ENCODE results near the gene SUGP1. TPM values are rescaled to one million over a fixed set of nuclear protein-coding genes. Genes with fewer than 3 reads are reported as not detected.

The SUGP1 gene
- total and polyA plus RNA-seq, 4 donors: 11.2 to 18.9 (median 14.8) TPM

- Histone ChIP-seq H3K9ac (ENCODE audit: low read depth in 1 of 2, low read length in 2 of 2) (no peak overlapping the region), H3K27ac (ENCODE audit: low read depth in 1 of 2, low read length in 2 of 2) (no peak overlapping the region), H3K36me3 (ENCODE audit: control insufficient read depth in 4 of 4, insufficient read depth in 3 of 4, low read depth in 1 of 4, low read length in 3 of 4) (peaks cover 5 to 20% (median 9%) of the 10 kb centered on the region in 4 donors), H3K4me1 (ENCODE audit: control insufficient read depth in 4 of 4, insufficient read depth in 4 of 4, low read length in 3 of 4) (peaks cover 0 to 3% (median 2%) of the 10 kb centered on the region in 4 donors), H3K9me3 (ENCODE audit: control insufficient read depth in 4 of 4, low read length in 3 of 4) (no peaks in the 10 kb centered on the region), H3K4me3 (ENCODE audit: low read depth in 1 of 3, low read length in 3 of 3) (no peak overlapping the region), H3K27me3 (ENCODE audit: control insufficient read depth in 4 of 4, insufficient read depth in 4 of 4, low read length in 3 of 4) (no peaks in the 10 kb centered on the region)
- 9% methylated on average over 14 of the region's 14 CpGs for WGBS
- TF ChIP-seq RAD21 (IDR thresholded peaks at IDR 0.05) (peak; percentile 74 to 83), JUND (IDR thresholded peaks at IDR 0.05) (no peak), RXRA (IDR thresholded peaks at IDR 0.05) (no peak), CTCF (IDR thresholded peaks at IDR 0.05; ENCODE audit: low read depth, low read length, missing input control) (peak; percentile 81), HNF4A (conservative IDR thresholded peaks at IDR 0.05) (peak in 1 of 2 donors; percentile 11), FOXA1 (IDR thresholded peaks at IDR 0.05) (no peak)
- peak; percentile 71 for DNase-seq (ENCODE audit: low spot score)
Measured at GRCh38 chr19:19361075-19361594, 40.8 kb upstream of the SUGP1 start.

GRCh38 chr19:19356901-19357566 lies 36.7 kb upstream of the SUGP1 start:
- no peak for TF ChIP-seq NR2F2 (IDR thresholded peaks at IDR 0.05)
- no peak for TF ChIP-seq ATF3 (IDR thresholded peaks at IDR 0.05)
- no peak for TF ChIP-seq REST (IDR thresholded peaks at IDR 0.05)
- TF ChIP-seq HNF4A (conservative IDR thresholded peaks at IDR 0.05): no peak
- TF ChIP-seq ZBTB33 (IDR thresholded peaks at IDR 0.05): no peak
- no peak for TF ChIP-seq JUND (IDR thresholded peaks at IDR 0.05)
- TF ChIP-seq FOXA1 (IDR thresholded peaks at IDR 0.05): no peak
- TF ChIP-seq CTCF (IDR thresholded peaks at IDR 0.05; ENCODE audit: low read depth, low read length, missing input control): no peak
- TF ChIP-seq YY1 (IDR thresholded peaks at IDR 0.05): no peak
- TF ChIP-seq FOXA2 (IDR thresholded peaks at IDR 0.05): no peak
- no peak for TF ChIP-seq RAD21 (IDR thresholded peaks at IDR 0.05)
- no peak for TF ChIP-seq RXRA (IDR thresholded peaks at IDR 0.05)
- H3K4me1 ChIP-seq (ENCODE audit: control insufficient read depth in 4 of 4, insufficient read depth in 4 of 4, low read length in 3 of 4): peaks cover 0 to 3% (median 0%) of the 10 kb centered on the region in 4 donors
- no peak overlapping the region for H3K9ac ChIP-seq (ENCODE audit: low read depth in 1 of 2, low read length in 2 of 2)
- H3K9me3 ChIP-seq (ENCODE audit: control insufficient read depth in 4 of 4, low read length in 3 of 4): no peaks in the 10 kb centered on the region
- no peak overlapping the region for H3K27ac ChIP-seq (ENCODE audit: low read depth in 1 of 2, low read length in 2 of 2)
- peaks cover 33 to 61% (median 35%) of the 10 kb centered on the region in 4 donors for H3K36me3 ChIP-seq (ENCODE audit: control insufficient read depth in 4 of 4, insufficient read depth in 3 of 4, low read depth in 1 of 4, low read length in 3 of 4)
- DNase-seq (ENCODE audit: low spot score): no peak
- H3K4me3 ChIP-seq (ENCODE audit: low read depth in 1 of 3, low read length in 3 of 3): no peak overlapping the region
- WGBS: 95% methylated on average over 13 of the region's 13 CpGs
- no peaks in the 10 kb centered on the region for H3K27me3 ChIP-seq (ENCODE audit: control insufficient read depth in 4 of 4, insufficient read depth in 4 of 4, low read length in 3 of 4)
